Left ventricle myocardium superior (tissue), 1 donor: ENCODE results near the gene ZNF827. TPM values are rescaled to one million over a fixed set of nuclear protein-coding genes. Genes with fewer than 3 reads are reported as not detected.
"Not testable (repeated sequence)": the region's sequence is repeated elsewhere in the genome, so short reads cannot be mapped to it uniquely, and the experiment has no call there.

Experiments used
- ATAC-seq: fragments of 200-7000 bp; cut with Tn5 transposase; one replicate; pipeline ENCODE4 v1.9.1; 2020; ENCODE audit warnings: mild to moderate bottlenecking, moderate library complexity
- DNase-seq: peaks from one replicate; pipeline ENCODE4 v3.0.0-alpha.2; 2020
- intact Hi-C: fragments of 100-400 bp; cut with micrococcal nuclease; formaldehyde crosslinking; loops from one replicate; pipeline ENCODE4 v1.11.0; 2022
- total RNA-seq: library from RNA; stranded (reverse); fragmentation: NEBNext Ultra II Directional; extraction: Animal tissue kit (Norgen Biotek cat#: 25700); gene quantifications from one replicate; pipeline ENCODE4 v1.2.1, GENCODE V29; 2021
- donor health status: DM: no; HTN: yes; CAD: no; lungs with severe emphysema.

ZNF827 gene
- total RNA-seq, 1 donor from 2014 or later: 13.8 TPM

- ATAC-seq (peak; percentile 74), DNase-seq (no peak)
- intact Hi-C loops: no loop called here
Measured at GRCh38 chr4:145842224-145842887, 96.3 kb downstream of the ZNF827 start.

- DNase-seq (no peak), ATAC-seq (no peak)
- intact Hi-C loops: no loop called here
Measured at GRCh38 chr4:145840801-145841200, 97.8 kb downstream of the ZNF827 start.

GRCh38 chr4:145840162-145840768 is 98.4 kb downstream of the ZNF827 start:
- intact Hi-C loops: no loop called here
- ATAC-seq: peak; percentile 82
- no peak for DNase-seq

DNA sequence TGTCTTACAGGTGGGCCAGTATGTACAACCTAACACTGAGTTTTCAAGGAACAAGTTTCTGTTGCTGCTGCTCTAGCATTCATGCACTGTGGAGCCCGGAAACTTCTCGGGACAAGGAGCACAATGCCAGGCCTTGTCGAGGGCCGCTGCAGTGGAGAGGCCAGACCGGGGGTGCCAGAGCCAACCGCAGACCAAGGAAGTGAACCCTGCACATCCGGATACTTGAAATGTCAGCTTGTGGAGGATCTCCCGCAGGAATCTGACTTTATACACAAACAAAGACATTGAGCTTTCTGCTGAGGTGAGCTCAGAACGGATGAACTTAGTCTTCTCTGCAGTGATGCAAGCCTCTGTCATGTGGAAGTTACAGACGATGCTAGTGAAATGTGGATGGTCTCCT is 99.5 kb downstream of the ZNF827 start:
- ATAC-seq (no peak), DNase-seq (no peak)
- intact Hi-C loops: no loop called here

DNA sequence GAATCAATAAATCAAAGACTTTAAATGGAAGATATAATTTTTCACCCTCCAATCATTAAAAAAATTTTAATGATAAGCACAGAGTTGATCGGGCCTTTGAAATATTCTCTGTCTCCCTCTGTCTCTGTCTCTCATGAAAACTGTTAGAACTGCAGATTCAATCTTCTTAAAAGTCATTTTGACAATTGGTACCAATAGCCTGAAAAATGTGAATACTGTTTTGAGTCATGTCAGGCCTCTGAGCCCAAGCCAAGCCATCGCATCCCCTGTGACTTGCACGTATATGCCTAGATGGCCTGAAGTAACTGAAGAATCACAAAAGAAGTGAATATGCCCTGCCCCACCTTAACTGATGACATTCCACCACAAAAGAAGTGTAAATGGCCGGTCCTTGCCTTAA is 106.2 kb downstream of the ZNF827 start:
- ATAC-seq, DNase-seq, intact Hi-C loops: not testable (repeated sequence)

GRCh38 chr4:145830699-145831098 is 107.9 kb downstream of the ZNF827 start:
- intact Hi-C loops: no loop called here
- no peak for ATAC-seq

GRCh38 chr4:145829629-145830395 is 108.8 kb downstream of the ZNF827 start:
- DNase-seq: no peak
- no peak for ATAC-seq
- intact Hi-C loops: no loop called here

More at GRCh38 chr4:145830699-145831098, 107.9 kb downstream of the ZNF827 start:
- DNase-seq: no peak

- intact Hi-C loops: no loop called here
- DNase-seq (no peak), ATAC-seq (no peak)
Measured at GRCh38 chr4:145828802-145829485, 109.7 kb downstream of the ZNF827 start.

DNA sequence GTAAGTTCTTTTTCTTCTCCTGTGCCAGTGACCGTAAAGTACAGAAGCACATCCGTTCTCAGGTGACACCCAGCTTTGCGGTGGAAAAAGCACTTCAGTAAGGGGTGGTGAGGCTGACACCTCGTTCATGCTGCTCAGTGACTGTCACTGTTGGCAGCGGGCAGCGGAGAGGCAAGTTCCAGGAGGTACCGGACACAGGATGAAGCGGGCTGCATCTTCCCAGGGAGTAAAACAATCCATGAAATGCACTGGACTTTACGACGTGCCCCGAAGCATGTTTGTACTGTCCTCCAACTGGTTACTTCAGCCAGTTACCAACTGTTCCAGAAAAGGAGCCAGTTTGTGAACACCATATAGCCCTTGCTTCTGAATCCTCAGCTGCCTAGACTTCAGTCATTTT is 110.7 kb downstream of the ZNF827 start:
- DNase-seq: no peak
- intact Hi-C loops: no loop called here
- ATAC-seq: no peak

GRCh38 chr4:145825255-145825654 is 113.4 kb downstream of the ZNF827 start:
- intact Hi-C loops: no loop called here
- DNase-seq (no peak), ATAC-seq (no peak)

- DNase-seq (no peak), ATAC-seq (no peak)
- intact Hi-C loops: no loop called here
Measured at GRCh38 chr4:145824463-145824862, 114.2 kb downstream of the ZNF827 start.

DNA sequence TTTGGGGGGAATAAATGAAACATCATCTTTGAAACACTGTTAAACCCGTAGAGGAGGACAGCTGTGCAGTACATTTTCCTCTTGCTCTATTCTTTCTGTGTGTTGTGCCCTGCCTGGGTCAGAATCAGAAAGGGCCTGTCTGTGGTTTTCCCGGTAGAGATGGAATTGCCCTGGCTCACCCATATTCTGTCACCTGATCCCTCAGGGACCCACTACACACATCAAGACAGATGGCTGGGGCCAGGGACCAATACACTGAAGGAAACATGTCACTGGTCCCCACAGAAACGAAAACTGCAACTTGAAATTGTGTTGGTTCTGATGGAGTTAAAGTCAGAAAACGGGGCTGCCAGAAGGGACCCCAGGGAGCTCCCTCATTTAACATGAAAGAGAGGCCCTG is 114.9 kb downstream of the ZNF827 start:
- intact Hi-C loops: no loop called here
- no peak for ATAC-seq
- no peak for DNase-seq

- DNase-seq (no peak), ATAC-seq (no peak)
- intact Hi-C loops: no loop called here
Measured at GRCh38 chr4:145822581-145822980, 116.0 kb downstream of the ZNF827 start.

GRCh38 chr4:145822181-145822580 is 116.4 kb downstream of the ZNF827 start:
- intact Hi-C loops: no loop called here
- DNase-seq: no peak

GRCh38 chr4:145821766-145822165 is 116.9 kb downstream of the ZNF827 start:
- DNase-seq: no peak
- intact Hi-C loops: no loop called here
- no peak for ATAC-seq

More at GRCh38 chr4:145822181-145822580, 116.4 kb downstream of the ZNF827 start:
- no peak for ATAC-seq

DNA sequence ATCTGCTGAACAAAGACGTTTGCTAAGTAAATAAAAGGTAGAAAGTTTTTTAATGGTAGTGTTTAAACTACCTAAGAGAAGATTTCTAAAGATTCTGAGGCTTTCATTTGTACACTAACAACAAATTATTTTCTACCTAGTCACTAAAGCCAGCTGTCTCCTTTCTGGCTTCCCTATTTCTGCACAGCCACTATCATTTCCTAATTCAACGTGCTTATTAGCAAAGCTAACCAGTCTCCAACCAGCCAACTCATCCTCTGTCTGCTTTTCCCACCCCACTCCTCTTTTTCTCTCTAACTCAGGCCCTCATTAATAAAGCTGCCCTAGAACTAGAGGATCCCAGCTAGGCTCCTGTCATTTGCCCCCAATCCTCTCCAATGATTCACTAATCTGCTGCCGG is 118.2 kb downstream of the ZNF827 start:
- ATAC-seq: no peak
- DNase-seq: no peak
- intact Hi-C loops: no loop called here

DNA sequence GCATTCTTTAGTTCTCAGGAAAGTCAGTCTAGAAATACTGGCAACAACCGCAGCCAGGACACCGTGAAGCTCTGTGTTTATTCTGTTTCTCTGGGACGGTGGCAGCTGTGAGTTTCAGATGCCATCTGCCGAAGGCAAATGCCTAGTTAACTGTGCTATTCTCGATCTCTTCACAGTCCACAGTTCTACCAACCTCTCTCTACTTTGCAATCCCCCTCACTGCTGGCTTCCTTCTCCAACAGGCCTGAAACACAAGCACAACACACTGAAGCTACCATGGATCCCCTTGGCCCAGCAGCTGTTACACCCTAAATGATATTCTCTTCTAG is 118.8 kb downstream of the ZNF827 start:
- peak; percentile 70 for ATAC-seq
- intact Hi-C loops: no loop called here
- DNase-seq: no peak

DNA sequence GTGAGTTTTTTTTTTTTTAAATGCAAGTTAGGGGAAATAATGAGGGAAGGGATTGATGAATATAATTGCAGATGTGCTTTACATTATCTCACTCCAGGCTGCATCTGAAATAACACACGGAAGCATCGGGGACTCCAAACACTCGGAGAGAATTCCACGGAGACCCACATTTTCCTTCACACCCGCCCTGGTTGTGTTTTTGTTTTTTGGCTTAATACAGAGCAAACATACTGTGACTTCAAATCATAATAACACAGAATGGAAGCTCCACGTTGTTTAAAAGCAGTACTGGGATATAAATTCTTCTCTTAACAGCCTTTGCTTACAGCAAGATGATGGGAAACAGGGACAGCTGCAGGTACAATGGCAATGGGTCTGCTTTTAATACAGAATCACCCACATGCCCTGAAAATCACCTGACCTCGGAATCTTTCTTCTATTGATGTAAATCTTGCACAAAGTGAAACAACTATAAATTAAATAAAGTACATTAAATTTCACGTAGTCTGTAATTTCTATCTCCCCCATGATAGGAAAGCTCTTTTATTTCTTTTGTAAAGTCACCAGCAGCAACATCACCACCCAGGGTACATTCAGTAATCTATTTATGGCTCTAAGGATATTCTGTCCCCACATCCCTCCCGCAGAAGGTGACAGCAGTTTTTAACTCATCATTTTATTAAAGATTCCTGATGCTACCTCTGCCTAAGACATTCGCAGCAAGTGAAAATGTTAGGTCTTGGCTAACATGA is 119.3 kb downstream of the ZNF827 start:
- ATAC-seq: peak; percentile 54
- intact Hi-C loops: no loop called here

DNA sequence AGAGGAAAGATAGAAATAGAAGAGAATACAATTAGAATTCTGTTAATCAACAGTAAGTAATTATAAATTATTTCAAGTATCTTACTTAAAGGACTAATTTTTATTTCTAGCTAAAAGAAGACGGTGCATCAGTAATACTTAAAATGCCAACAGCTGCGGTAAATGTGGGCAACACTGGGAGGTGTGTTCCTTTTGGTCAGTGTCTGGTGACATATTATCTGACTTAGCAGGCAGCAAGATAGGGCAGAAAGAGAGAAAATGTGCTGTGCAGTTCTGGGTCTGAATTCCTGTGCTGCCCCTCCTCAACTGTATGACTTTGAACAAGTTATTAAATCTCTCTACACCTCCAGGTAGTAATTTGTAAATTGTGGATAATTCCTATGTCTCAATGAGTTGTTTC is 120.6 kb downstream of the ZNF827 start:
- intact Hi-C loops: no loop called here
- ATAC-seq (no peak), DNase-seq (no peak)

More for the DNA sequence above, 119.3 kb downstream of the ZNF827 start:
- no peak for DNase-seq
